Activated T-helper 1 cell treated with anti-CD3 and anti-CD28 coated beads, Interleukin-2, amount 50 U/mL, for 16 hours (primary cell): ENCODE results near the gene CLMN.
"Not testable (repeated sequence)": the region's sequence is repeated elsewhere in the genome, so short reads cannot be mapped to it uniquely, and the experiment has no call there.

Experiments used
- DNase-seq, 2 donors: peaks; one replicate each; pipeline ENCODE4 v3.0.0-alpha.2; 2020; ENCODE audit warnings: low read depth in 1 of 2, low spot score in 1 of 2

CLMN gene

GRCh38 chr14:95289323-95290010 is 30.2 kb downstream of the CLMN start:
- no peak for DNase-seq

GRCh38 chr14:95288672-95289322 is 30.9 kb downstream of the CLMN start:
- DNase-seq: no peak

- DNase-seq: no peak
These were observed 32.4 kb downstream of the CLMN start for GRCh38 chr14:95287176-95287754.

GRCh38 chr14:95286645-95287044 is 33.1 kb downstream of the CLMN start:
- no peak for DNase-seq

- DNase-seq: no peak
These were observed 34.1 kb downstream of the CLMN start for GRCh38 chr14:95285566-95285965.

- not testable (repeated sequence) for DNase-seq
These were observed 35.9 kb downstream of the CLMN start for GRCh38 chr14:95283802-95284201.

GRCh38 chr14:95282986-95283380 is 36.7 kb downstream of the CLMN start:
- not testable (repeated sequence) for DNase-seq

- no peak for DNase-seq
These were observed 37.2 kb downstream of the CLMN start for GRCh38 chr14:95282354-95282985.

- DNase-seq: no peak
These were observed 38.0 kb downstream of the CLMN start for GRCh38 chr14:95281560-95282176.

- DNase-seq: no peak
These were observed 44.2 kb downstream of the CLMN start for GRCh38 chr14:95275494-95275893.

- no peak for DNase-seq
These were observed 44.8 kb downstream of the CLMN start for GRCh38 chr14:95274874-95275273.

GRCh38 chr14:95274279-95274678 is 45.4 kb downstream of the CLMN start:
- no peak for DNase-seq

GRCh38 chr14:95273001-95273978 is 46.4 kb downstream of the CLMN start:
- DNase-seq: no peak

- DNase-seq: no peak
These were observed 47.7 kb downstream of the CLMN start for GRCh38 chr14:95272057-95272456.

- DNase-seq: no peak
These were observed 49.5 kb downstream of the CLMN start for GRCh38 chr14:95270203-95270602.

GRCh38 chr14:95269493-95269892 is 50.2 kb downstream of the CLMN start:
- DNase-seq: no peak

GRCh38 chr14:95268350-95268749 is 51.4 kb downstream of the CLMN start:
- no peak for DNase-seq

GRCh38 chr14:95267306-95267705 is 52.4 kb downstream of the CLMN start:
- DNase-seq: no peak

GRCh38 chr14:95265106-95266094 is 54.3 kb downstream of the CLMN start:
- DNase-seq: peak in 1 of 2 donors; percentile 9
